CD4-positive, alpha-beta T cell treated with Interleukin-6 at 100 ng/mL for 8 hours (primary cell): ENCODE measurements around the gene DRAXIN.
A peak's percentile ranks its signal among the peaks of the same experiment; 100 is the strongest.

Experiments used
- DNase-seq: peaks from one replicate; pipeline ENCODE4 v3.0.0-alpha.2; 2020; ENCODE audit warnings: mixed read lengths, low spot score

The DRAXIN gene

DNA sequence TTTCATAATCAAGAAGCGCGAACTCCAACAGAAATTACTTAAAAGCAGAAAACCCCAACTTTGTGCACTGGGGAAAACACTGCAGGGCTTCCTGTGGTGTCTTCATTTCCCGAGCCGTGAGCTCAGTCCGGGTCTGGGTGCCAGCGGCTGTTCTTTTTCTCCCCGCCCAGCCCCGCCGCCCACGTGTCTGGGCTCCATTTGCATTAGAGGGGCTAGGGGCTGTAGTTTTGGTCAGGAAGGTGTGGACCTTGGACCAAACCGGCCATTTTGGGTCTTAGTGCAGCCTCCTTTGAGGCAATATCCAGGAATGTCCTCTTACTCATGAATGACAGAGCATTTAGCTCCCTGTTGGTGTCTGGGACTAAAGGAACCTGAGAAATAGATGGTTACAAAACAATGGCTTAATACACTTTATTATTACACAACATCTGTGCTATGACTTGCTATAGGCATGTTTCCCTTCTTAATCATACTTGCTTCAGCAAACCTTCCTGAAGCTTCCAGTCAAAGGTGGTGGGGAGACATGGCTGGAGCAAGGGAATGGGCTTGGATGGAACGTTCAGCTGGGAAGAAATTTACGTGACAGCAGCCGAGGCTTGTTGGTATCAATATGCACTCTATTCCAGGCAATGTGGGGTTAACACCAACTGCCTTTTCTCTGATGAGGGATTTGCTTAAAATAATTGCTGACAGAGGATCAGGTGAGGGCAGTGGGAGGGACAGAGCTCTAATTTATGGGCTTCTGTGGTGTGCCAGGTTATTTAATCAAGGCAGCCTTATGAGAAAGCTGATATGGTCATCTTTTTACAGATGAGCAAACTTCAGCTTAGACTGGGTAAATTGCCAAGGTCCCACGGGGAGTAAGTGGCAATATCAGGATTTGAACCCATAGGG, 45.5 kb downstream of the DRAXIN start:
- peak; percentile 52 for DNase-seq

DNA sequence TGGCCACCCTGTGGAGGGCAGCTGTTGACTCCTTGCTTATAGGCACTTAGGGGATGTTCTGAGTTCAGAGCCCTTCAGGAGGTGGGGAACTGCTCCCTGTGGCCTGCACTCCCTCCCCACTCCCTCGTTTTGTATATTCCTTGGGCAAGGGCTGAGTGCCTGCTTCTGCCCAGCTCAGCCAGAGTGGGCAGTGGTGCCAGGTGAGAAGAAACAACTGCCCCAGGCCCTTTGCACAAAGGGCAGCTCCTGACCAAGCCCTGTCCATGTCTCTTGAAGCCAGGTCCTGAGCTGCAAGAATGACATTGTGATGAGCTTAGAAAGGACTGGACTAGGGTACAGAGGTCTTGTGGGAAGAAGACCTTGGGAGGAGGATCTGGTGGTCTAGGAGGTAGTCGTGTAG, 46.6 kb downstream of the DRAXIN start:
- DNase-seq: no peak

DNA sequence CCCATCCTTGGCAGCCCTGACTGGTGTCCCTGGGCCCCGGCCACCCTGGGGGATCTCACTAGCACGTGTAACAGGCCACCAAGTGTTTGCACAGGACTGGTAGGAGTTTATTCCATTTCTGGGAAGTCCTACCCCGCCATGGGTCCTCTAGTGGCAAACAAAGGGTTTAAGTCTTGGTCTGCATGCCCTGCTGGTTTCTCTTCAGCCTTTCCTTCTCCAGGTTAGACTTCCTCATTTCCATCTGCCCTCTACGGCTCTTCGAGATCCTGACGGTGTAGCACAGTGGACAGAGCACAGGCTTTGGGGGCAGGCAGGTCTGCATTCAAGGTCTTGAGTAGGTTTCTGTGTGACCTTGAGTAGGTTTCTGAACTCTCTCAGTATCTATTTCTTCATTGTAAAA, 47.3 kb downstream of the DRAXIN start:
- DNase-seq: no peak

DNA sequence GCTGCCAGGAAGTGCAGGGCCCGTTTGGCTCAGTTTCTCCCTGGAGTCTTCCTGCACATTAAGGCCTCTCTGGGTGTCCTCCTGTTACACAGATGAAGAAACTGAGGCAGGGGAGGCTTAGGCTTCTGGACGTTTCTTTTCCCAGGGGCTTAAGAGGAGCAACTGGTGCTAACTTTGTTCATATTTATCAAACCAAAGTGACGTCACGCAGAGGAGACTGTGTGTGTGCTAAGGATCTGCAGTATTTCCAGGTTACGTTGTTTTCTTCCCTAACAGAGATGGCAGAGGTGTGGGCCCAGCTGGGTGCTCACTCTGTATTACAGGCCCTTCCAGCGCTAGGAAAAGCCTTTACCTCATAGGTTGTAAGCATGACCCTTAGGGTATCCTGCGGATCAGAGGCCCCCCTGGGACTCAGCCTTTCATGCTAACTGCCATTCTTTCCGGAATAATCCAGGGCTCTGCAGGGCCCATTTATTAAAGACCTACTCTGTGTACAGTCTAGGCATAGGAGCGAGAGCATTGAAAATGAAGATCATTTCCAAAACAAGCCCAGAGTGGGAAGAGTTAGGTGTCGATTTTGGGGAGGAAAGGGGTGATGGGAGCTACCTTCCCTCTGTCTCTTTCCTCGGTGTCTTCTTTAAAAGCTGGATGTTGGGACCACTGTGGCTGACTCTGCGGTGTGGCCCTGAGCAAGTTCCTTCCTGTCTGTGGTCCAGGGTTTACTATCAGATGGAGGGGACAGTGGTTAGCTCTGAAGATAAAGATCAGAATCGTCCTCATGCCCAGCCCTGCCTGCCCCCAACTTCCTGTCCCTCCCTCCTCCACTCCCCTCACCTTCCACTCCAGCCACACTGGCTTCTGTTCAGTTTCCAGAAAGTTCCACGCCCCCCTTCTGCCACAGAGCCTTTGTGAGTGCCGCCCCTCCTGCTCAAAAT, 49.0 kb downstream of the DRAXIN start:
- peak; percentile 27 for DNase-seq

DNA sequence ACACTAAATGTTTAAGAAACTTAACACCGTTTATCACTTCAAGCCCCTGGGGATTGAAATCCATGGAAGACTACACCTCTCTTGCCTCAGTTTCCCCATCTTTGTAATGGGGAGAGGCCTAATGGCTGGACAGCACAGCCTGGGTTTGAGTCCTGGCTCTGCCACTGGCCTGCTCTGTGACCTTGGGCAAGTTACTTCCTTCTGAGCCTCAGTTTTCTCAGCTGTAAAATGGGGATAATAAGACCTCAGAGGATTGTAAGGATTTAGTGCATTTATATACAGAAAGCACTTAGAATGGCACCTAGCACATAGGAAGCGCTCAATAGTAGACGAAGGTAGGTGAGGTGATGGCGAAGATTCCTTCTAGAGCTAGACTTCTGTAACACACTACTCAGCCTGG, 50.0 kb downstream of the DRAXIN start:
- DNase-seq: no peak

DNA sequence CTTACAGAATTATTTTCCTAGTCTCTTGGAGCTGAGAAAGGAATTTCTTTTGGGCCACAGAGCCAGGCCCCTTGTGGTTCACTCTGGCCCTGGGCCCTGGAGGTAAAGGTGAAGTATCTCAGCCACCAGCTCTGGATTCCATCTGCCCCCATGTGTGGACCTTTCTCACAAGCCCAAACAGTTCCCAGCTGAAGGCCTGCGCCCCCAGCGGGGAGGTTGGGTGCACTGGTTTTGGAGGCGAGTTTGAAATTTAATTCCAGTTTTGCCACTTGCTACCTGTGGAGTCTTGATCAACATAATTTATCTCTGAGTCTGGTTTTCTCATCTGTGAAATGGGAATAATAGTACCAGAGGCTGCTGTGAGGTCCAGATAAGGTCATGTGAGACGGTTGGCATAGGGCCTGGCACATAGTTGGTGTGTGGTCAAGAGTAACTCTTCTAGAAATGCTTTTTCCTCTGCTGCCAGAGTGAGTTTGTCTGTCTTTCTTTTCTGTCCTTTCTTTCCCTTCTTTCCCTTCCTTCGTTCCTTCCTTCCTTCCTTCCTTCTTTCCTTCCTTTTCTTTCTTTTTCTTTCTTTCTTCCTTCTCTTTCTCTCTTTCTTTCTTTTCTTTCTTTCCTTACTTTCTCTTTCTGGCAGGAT, 50.5 kb downstream of the DRAXIN start:
- no peak for DNase-seq

DNA sequence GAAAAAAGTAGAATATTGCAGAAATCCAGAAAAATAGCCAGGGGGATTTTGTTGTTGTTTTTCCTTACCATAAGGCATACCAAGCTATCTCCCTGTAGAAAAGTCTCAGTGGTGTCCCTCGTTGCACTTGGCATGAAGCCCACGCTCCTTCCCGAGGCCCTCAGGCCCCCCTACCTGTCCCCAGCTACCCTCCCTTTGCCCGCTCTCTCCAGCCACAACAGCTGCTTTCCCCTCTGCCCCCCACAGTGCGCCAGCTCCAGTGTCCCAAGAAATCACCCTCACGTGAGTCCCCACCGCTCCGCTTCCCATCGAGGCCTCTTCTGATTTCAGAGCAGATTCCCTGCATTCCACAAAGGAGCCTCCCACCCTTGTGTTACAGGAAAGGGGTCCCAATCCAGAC, 52.8 kb downstream of the DRAXIN start:
- no peak for DNase-seq

DNA sequence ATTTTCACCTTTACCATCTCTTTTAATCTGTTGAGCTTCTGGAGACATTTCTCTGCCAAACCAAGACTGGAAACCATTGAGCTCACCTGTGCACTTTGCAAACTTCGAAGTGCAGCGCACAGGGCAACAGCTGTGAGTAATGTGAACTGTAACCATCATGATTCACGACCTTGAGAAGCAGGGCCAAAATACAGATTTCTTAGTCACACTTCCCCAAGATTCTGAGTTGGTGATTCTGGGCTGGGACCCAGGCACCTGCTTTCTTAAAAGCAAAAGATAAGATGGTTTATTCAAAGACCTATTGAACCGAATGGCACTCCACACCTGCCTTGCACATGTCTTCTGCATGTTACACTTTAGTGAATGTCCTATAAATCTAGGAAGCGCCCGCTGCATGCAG, 54.6 kb downstream of the DRAXIN start:
- DNase-seq: no peak

DNA sequence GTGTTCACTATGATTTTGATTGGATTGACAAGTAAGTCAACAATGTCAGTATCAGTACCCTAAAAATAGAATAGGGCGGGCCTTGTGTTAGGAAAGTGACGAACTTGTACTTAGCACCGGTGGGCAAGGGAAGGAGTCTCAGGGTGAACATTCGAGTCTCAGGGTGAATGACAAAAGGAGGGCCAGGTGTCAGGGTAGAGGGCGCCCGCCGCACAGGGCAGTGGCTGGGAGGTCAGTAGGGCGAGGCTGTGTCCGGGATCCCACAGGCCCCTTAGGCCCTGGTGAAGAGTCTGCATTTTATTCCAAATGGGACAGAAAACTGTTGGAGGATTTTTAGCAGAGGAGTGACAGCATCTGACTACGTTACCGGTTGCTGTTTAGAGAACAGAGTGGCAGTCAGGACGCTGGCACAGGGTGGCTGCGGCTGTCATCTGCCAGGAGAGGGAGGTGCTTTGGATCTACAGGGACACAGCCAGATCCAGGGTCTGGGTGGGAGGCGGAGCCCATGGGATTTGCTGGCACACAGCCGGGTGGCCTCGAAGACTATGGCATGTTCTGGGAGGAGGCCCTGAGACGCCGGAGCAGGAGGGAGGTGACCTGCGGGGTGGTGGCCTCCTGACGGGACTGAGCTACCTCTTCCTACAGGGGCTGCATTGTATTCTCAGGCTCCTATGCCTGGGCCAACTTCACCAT, 55.4 kb downstream of the DRAXIN start:
- DNase-seq: no peak

DNA sequence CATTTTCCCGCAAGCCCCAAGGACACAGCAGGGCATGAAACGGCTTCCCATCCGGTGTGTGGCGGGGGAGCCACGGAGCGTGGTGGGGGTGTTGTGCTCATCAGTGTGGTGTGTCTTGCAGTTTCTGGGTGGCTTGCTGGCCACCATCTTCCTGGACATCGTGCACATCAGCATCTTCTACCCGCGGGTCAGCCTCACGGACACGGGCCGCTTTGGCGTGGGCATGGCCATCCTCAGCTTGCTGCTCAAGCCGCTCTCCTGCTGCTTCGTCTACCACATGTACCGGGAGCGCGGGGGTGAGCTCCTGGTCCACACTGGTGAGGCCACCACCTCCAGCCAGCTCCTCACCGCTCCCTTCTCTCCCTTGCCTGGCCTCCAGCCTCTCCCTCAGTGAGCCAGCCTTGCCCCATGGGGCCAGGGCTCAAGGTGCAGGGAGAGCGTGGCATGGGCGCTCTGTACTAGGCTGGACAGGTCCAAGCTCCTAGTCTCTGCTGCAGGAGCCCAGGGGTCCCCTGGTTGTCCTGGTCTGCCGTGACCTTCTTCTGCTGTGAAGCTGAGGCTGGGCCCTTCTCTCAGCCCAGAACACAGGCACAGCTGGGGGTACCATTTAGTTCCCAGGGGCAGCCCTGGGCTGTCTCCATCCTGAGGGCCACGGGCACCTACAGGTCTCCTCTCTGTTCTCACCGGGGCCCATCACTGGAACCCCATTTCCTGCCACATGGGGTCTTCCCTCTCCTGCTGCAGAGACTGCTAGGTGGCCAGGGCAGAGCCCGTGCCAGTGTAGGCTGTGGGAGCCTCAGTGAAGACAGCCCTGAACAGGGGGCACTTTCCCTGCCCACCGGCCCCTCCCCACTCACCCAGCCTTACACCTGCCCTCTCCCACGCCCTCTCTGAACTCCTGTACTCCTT, 57.0 kb downstream of the DRAXIN start:
- no peak for DNase-seq

DNA sequence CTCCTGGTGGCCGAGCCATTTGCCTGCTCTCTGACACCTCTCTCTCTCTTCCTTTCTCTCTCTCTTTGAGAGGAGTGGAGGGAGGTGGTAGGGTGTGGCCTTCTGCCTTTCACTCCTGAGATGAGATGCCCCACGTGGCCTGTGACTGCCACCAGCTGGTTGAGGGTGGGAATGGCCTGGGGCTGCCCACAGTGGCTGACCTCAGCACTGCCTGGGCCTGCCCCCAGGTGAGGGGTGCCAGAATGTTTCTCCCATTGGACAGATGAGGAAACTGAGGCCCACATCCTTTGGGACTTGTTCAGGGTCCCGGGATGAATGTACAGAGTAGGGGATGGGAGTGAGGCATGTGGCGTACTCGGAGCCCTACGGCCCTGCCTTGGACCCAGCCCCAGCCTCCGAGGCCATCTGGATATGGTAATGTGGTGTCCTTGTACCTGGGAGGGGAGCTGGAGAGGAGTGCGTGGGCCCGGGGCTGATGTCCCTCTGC, 57.7 kb downstream of the DRAXIN start:
- peak; percentile 72 for DNase-seq

DNA sequence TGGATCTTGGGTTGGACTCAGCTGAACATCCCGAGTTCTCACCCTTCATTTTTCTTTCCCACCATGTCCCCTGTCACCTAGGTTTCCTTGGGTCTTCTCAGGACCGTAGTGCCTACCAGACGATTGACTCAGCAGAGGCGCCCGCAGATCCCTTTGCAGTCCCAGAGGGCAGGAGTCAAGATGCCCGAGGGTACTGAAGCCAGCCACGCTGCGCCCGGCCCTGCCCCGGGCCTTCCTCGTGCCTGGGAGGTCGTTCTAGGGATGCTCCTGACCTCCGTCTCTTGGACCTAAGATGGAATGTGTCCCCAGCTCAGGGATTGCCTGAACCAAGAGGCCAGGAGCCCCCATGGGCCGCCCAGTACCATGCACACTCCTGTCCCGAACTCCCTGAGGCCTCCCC, 58.5 kb downstream of the DRAXIN start:
- DNase-seq: no peak

DNA sequence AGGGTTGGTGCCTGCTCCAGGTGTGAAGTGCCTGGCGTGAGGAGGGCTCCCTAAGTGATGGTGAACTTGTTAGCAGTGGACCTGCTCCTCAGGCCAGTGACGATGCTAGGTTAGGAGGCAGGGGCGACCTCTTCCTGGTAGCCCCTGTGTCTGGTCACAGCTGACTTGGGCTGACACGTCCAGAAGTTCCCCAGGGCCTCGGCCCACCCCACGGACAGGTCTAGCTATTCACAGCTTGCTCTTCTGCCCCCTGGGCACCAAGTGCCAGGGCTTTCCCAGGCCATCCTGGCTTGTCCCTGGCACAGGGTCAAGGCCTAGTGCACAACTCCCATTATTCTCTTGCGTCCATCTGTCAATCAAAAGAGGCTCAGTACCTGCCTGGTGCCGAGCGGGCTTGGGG, 59.6 kb downstream of the DRAXIN start:
- DNase-seq: no peak

DNA sequence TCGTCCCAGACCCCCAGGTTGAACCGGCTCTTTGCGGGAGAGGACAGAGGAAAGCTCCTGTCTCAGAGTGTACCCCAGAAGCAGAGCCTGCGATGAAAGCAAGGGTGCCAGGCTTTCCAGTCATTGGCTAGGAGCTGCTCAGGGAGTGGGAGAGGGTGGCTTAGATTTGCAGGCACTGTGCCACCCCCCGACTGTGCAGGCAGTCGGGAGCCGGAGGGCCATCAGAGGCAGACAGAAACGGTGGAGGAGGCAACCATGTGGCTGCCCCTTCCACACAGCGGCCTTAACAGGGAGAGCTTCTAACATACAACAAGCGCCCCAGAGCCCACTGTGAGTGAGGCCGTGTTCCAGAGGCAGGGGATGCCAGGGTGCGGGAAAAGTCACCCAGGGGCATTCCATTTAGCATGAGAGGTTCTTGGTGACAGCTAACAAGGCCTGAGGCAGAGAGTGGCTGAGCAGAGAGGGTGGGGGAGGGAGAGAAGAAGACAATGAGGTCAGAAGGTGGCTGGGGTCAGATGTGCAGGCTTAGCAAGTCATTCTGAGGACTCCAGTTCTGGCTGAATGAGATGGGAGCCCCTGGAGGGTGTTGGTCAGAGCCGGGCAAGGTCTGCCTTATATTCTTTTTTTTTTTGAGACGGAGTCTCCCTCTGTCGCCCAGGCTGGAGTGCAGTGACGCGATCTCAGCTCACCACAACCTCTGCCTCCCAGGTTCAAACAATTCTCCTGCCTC, 61.0 kb downstream of the DRAXIN start:
- no peak for DNase-seq

DNA sequence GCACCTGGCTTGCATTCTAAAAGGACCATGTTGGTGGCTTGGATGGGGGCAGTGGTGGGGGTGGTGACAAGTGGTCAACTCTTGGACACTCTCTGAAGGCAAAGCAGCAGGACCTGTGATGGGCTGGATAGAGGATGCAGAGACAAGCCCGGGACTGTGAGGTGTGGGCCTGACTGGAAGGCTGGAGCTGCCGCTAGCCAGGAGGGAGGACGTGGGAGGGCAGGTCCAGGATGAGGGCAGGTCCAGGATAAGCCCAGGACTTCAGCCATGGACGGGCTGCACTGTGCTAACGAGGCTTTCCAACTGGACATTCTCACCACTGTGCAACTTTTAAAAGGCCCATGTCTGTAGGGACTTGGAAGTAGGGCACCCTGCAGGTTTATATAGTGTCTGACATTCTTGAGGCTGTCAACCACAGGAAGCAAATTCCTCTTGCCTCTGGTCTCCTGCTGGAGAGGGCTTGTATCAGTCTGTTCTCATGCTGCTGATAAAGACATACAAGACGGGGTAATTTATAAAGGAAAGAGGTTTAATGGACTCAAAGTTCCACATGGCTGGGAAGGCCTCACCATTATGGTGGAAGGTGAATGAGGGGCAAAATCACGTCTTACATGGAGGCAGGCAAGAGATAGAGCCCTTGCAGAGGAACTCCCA, 62.2 kb downstream of the DRAXIN start:
- DNase-seq: no peak

DNA sequence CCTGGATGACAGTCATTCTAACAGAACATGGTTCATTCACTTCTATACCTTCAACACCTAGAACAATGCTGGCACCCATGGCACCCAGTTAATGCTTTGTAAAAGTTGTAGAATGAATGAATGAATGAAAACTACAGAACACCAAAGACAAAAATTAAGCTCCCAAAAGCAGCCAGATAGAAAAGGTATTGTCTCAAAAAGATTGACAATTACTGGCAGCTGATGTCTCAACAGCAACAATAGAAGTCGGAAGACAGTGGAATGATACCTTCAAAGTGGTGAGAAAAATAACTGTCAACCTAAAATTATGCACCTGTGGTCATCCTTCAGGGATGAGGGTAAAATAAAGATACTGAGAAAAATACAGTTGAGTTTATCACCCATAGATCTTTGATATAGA, 65.5 kb downstream of the DRAXIN start:
- DNase-seq: no peak

DNA sequence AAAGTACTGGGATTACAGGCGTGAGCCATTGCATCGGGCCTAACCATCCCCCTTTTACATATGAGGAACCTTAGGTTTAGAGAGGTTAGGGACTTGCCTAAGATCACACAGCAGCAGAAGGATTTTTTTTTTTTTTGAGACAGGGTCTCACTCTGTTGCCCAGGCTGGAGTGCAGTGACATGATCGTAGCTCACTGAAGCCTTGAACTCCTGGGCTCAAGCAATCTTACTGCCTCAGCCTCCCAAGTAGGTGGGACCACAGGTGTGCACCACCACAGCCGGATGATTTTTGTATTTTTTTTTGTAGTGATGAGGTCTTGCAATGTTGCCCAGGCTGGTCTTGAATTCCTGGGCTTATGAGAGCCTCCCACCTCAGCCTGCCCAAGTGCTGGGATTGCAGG, 68.3 kb downstream of the DRAXIN start:
- no peak for DNase-seq

DNA sequence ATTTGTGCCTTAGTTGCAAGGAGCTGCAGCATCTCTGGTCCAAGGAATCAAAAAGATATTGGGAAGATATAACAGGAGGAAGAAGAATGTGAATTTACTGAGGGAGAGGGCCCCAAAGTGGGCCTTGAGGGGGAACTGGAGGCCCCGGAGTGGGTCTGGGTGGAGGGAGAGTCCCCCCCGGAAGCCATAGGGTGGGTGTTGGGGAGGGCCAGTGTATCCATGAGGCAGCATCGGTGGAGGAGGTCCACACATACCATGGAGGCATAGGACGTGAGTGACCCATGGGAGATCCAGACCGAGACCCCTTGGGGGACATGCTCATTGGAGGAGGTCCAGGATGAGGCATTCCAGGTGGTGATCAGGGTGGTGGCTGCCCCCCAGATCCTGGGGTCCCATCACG, 69.8 kb downstream of the DRAXIN start:
- no peak for DNase-seq

DNA sequence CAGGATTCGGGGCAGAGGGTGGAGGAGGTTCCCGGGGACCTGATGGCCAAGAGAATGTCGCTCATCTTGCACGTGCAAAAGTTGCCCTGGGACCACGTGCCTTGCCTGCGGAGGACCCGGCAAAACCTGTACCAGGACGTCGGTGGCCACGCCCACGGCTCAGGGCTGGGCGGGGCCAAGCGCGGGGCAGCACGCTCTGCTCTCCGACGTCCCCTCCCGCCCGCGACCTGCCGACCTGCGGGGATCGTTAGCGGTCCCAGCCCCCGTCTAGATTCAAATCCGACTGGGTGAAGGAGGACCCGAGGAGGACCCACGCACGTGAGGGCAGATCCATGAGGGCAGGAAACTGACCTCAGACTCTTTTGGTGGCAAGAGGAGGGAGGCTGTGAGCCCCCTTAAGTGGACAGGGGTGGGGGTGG, 70.5 kb downstream of the DRAXIN start, which contains the start of gene C1orf167:
Gene C1orf167 (plus strand): TSS at position 206 of the 419 bp plus-strand sequence. CDS start 2,208 bp downstream, outside the sequence.
- peak; percentile 14 for DNase-seq
